CD4-positive, alpha-beta T cell treated with Interleukin-17A for 4 hours (primary cell): ENCODE results near the gene GPBAR1.

Source experiments
- DNase-seq: peaks from one replicate; pipeline ENCODE4 v3.0.0-alpha.2; 2020; ENCODE audit warnings: mixed read lengths

The GPBAR1 gene

GRCh38 chr2:218245214-218245613 is 15.6 kb upstream of the GPBAR1 start:
- DNase-seq: no peak

- no peak for DNase-seq
These were observed 11.1 kb upstream of the GPBAR1 start for GRCh38 chr2:218249691-218250090.

GRCh38 chr2:218252509-218253231 is 8.1 kb upstream of the GPBAR1 start:
- no peak for DNase-seq

- no peak for DNase-seq
These were observed 7.6 kb upstream of the GPBAR1 start for GRCh38 chr2:218253232-218253625.

- no peak for DNase-seq
These were observed 5.4 kb upstream of the GPBAR1 start for GRCh38 chr2:218255446-218255845.

GRCh38 chr2:218256612-218257350 is 4.0 kb upstream of the GPBAR1 start:
- no peak for DNase-seq

GRCh38 chr2:218257390-218257981 is 3.3 kb upstream of the GPBAR1 start:
- DNase-seq: peak; percentile 77

- no peak for DNase-seq
These were observed 1.5 kb upstream of the GPBAR1 start for GRCh38 chr2:218259099-218259961.

- no peak for DNase-seq
These were observed 649 bp upstream of the GPBAR1 start for GRCh38 chr2:218260166-218260565.

GRCh38 chr2:218261423-218262236 is 815 bp downstream of the GPBAR1 start:
- DNase-seq: no peak

GRCh38 chr2:218262237-218262600 is 1.4 kb downstream of the GPBAR1 start:
- DNase-seq: no peak

- DNase-seq: no peak
These were observed 2.1 kb downstream of the GPBAR1 start for GRCh38 chr2:218262631-218263586.

GRCh38 chr2:218263817-218264641 is 3.2 kb downstream of the GPBAR1 start:
- DNase-seq: no peak

GRCh38 chr2:218264773-218265561 is 4.2 kb downstream of the GPBAR1 start:
- DNase-seq: no peak

- DNase-seq: no peak
These were observed 4.8 kb downstream of the GPBAR1 start for GRCh38 chr2:218265626-218266025.

GRCh38 chr2:218266316-218266979 is 5.6 kb downstream of the GPBAR1 start:
- DNase-seq: no peak

GRCh38 chr2:218267259-218267658 is 6.4 kb downstream of the GPBAR1 start:
- no peak for DNase-seq

- DNase-seq: peak; percentile 100
These were observed 9.3 kb downstream of the GPBAR1 start, which contains the start of the genes AAMP and PNKD for GRCh38 chr2:218269900-218270720. AAMP (minus strand) TSS chr2:218270137; CDS start chr2:218270086, 51 bp downstream. PNKD (plus strand) TSS chr2:218270519; CDS start chr2:218270536, 17 bp downstream.
